HCT116 (cell line): ENCODE results near the gene DMAC2. TPM values are rescaled to one million over a fixed set of nuclear protein-coding genes. Genes with fewer than 3 reads are reported as not detected.

Experiments
- ATAC-seq: fragments of 200-7000 bp; cut with Tn5 transposase; 2 replicates; pipeline ENCODE4 v1.9.1; 2020; ENCODE audit warnings: mild to moderate bottlenecking, moderate library complexity
- BruUV-seq: library from RNA; stranded (reverse); fragments of 400-500 nt; replicated peaks from 2 replicates; lab custom pipeline; 2021; lab: Mats Ljungman, UMichigan
- CTCF ChIA-PET: fragments of 300-600 bp; sonication (Branson Sonifier 250); formaldehyde crosslinking; loops from one replicate; lab custom pipeline; 2021; ENCODE audit warnings: antibody characterized with exemption; lab: Charles Lee
- POLR2A ChIA-PET: fragments of 300-600, 350-600 bp; sonication (Branson Sonifier 250); formaldehyde crosslinking; loops from one replicate; lab custom pipeline; 2021; ENCODE audit warnings: antibody characterized with exemption; lab: Charles Lee
- RAD21 ChIA-PET, 2 experiments: fragments of 300-600 bp; sonication (Branson Sonifier 250); formaldehyde crosslinking; loops; one replicate each; lab custom pipeline; 2023; ENCODE audit warnings: low total read pairs in 2 of 2; ENCODE audit not compliant: uncharacterized antibody in 2 of 2, unreplicated experiment in 2 of 2, low non-redundant PET in 1 of 2; lab: Charles Lee
- DNase-seq: peaks from one replicate; pipeline ENCODE4 v3.0.0-alpha.2; 2010; ENCODE audit warnings: low read depth, low spot score
- H2AFZ ChIP-seq: fragments of 200-600 bp; shearing (Covaris generic), sonication (generic); 2 replicates; pipeline ENCODE4 v1.6.1; 2017; ENCODE audit warnings: low read depth, mixed run types, mixed read lengths, antibody characterized with exemption, low read length; ENCODE audit not compliant: poor library complexity, severe bottlenecking
- H3K27ac ChIP-seq: 2 replicates; pipeline ENCODE4 v1.5.1; 2012; ENCODE audit warnings: low read depth, low read length
- H3K27me3 ChIP-seq: fragments of 200-600 bp; sonication (generic); 2 replicates; pipeline ENCODE4 v1.6.1; 2016; ENCODE audit warnings: mixed run types, low read length, mixed read lengths; ENCODE audit not compliant: insufficient read depth
- H3K36me3 ChIP-seq, 2 experiments: fragments of 200-500 bp in 1 of 2; fragments of 200-600 bp in 1 of 2; sonication (Bioruptor generic) in 1 of 2; sonication (generic) in 1 of 2; 2 replicates each; pipeline versions ENCODE4 v1.5.1 to v1.6.1; 2014 to 2016; ENCODE audit warnings: low read length in 2 of 2, inconsistent platforms in 1 of 2, mixed read lengths in 1 of 2, mixed run types in 1 of 2; ENCODE audit not compliant: insufficient read depth in 2 of 2, control insufficient read depth in 1 of 2
- H3K4me1 ChIP-seq, 2 experiments: fragments of 200-600 bp in 1 of 2; sonication (generic) in 1 of 2; 2 replicates each; pipeline versions ENCODE4 v1.5.1 to v1.6.1; 2012 to 2017; ENCODE audit warnings: low read length in 2 of 2, inconsistent platforms in 1 of 2, mild to moderate bottlenecking in 1 of 2, mixed read lengths in 1 of 2, mixed run types in 1 of 2, moderate library complexity in 1 of 2; ENCODE audit not compliant: insufficient read depth in 2 of 2, control insufficient read depth in 1 of 2
- H3K4me2 ChIP-seq: fragments of 200-600 bp; sonication (generic); 2 replicates; pipeline ENCODE4 v1.6.1; 2017; ENCODE audit warnings: mixed run types, low read length, mixed read lengths
- H3K4me3 ChIP-seq, 2 experiments: fragments of 200-600 bp in 1 of 2; sonication (generic) in 1 of 2; replicated peaks in 1 of 2; 2 replicates each; pipeline ENCODE4 v1.5.1; 2011 to 2016; ENCODE audit warnings: low read length in 2 of 2, control low read depth in 1 of 2, low read depth in 1 of 2, mild to moderate bottlenecking in 1 of 2, mixed read lengths in 1 of 2, mixed run types in 1 of 2
- H3K79me2 ChIP-seq: fragments of 200-600 bp; sonication (generic); 2 replicates; pipeline ENCODE4 v1.6.1; 2017; ENCODE audit warnings: mild to moderate bottlenecking, mixed run types, low read length, moderate library complexity, mixed read lengths; ENCODE audit not compliant: insufficient read depth
- H3K9ac ChIP-seq: fragments of 200-600 bp; sonication (generic); 2 replicates; pipeline ENCODE4 v1.6.1; 2016; ENCODE audit warnings: low read length, mixed read lengths
- H3K9me2 ChIP-seq: fragments of 200-600 bp; sonication (generic), shearing (Covaris generic); 2 replicates; pipeline ENCODE4 v1.6.1; 2017; ENCODE audit warnings: mixed run types, mild to moderate bottlenecking, moderate library complexity; ENCODE audit not compliant: insufficient read depth
- H3K9me3 ChIP-seq, 2 experiments: fragments of 200-500 bp in 1 of 2; fragments of 200-600 bp in 1 of 2; sonication (Bioruptor generic) in 1 of 2; sonication (generic) in 1 of 2; 2 replicates each; pipeline ENCODE4 v1.6.1; 2014 to 2017; ENCODE audit warnings: low read length in 2 of 2, mixed read lengths in 2 of 2, inconsistent platforms in 1 of 2, low read depth in 1 of 2, mild to moderate bottlenecking in 1 of 2, mixed run types in 1 of 2, moderate library complexity in 1 of 2; ENCODE audit not compliant: control insufficient read depth in 1 of 2, insufficient read depth in 1 of 2
- H4K20me1 ChIP-seq: fragments of 200-600 bp; sonication (generic), shearing (Covaris generic); 2 replicates; pipeline ENCODE4 v1.6.1; 2017; ENCODE audit warnings: mixed run types, mild to moderate bottlenecking, moderate library complexity; ENCODE audit not compliant: insufficient read depth
- CBX3 ChIP-seq: IDR thresholded peaks from 2 replicates; pipeline ENCODE4 v1.6.1; 2012; ENCODE audit warnings: low read depth
- CEBPB ChIP-seq: IDR thresholded peaks from 2 replicates; pipeline ENCODE4 v1.6.1; 2012; ENCODE audit warnings: low read depth
- EGR1 ChIP-seq: IDR thresholded peaks from 2 replicates; pipeline ENCODE4 v1.6.1; 2012; ENCODE audit warnings: low read depth
- ELF1 ChIP-seq: IDR thresholded peaks from 2 replicates; pipeline ENCODE4 v1.6.1; 2012; ENCODE audit warnings: low read depth, borderline replicate concordance
- EZH2 ChIP-seq: fragments of 200-600 bp; sonication (generic); IDR thresholded peaks from 2 replicates; pipeline ENCODE4 v1.6.1; 2017; ENCODE audit warnings: antibody characterized with exemption, mixed run types
- EZH2phosphoT487 ChIP-seq: fragments of 200-600 bp; IDR thresholded peaks from 2 replicates; pipeline ENCODE4 v1.6.1; 2018; ENCODE audit warnings: antibody characterized with exemption, borderline replicate concordance
- FOSL1 ChIP-seq: IDR thresholded peaks from 2 replicates; pipeline ENCODE4 v1.6.1; 2012; ENCODE audit warnings: low read depth
- JUND ChIP-seq: IDR thresholded peaks from 2 replicates; pipeline ENCODE4 v1.6.1; 2012
- POLR2A ChIP-seq: IDR thresholded peaks from 2 replicates; pipeline ENCODE4 v1.7.0; 2011; ENCODE audit warnings: borderline replicate concordance; ENCODE audit not compliant: insufficient read depth, insufficient read length; ENCODE audit errors: extremely low read depth
- POLR2AphosphoS5 ChIP-seq: IDR thresholded peaks from 2 replicates; pipeline ENCODE4 v1.6.1; 2011; ENCODE audit warnings: mild to moderate bottlenecking, low read depth, low read length, moderate library complexity
- RAD21 ChIP-seq: IDR thresholded peaks from 2 replicates; pipeline ENCODE4 v1.6.1; 2012; ENCODE audit warnings: low read depth, mild to moderate bottlenecking
- SIN3A ChIP-seq: IDR thresholded peaks from 2 replicates; pipeline ENCODE4 v1.6.1; 2012; ENCODE audit warnings: low read depth
- SRF ChIP-seq: IDR thresholded peaks from 2 replicates; pipeline ENCODE4 v1.6.1; 2012; ENCODE audit warnings: low read depth
- TCF7L2 ChIP-seq: IDR thresholded peaks from 2 replicates; pipeline ENCODE4 v1.7.0; 2011; ENCODE audit warnings: borderline replicate concordance, inconsistent platforms; ENCODE audit not compliant: insufficient read depth, insufficient read length; ENCODE audit errors: extremely low read depth
- ZFX ChIP-seq: fragments of 450-650 bp; IDR thresholded peaks from 2 replicates; pipeline ENCODE4 v1.6.1; 2017
- intact Hi-C: fragments of 100-400 bp; cut with micrococcal nuclease; formaldehyde crosslinking; loops from 2 replicates; pipeline ENCODE4 v1.10.0; 2022
- total RNA-seq: library from RNA; stranded (reverse); gene quantifications from one replicate; pipeline ENCODE4 v1.2.1, GENCODE V29; 2021; ENCODE audit not compliant: unreplicated experiment

Gene DMAC2
- total RNA-seq, 1 experiment from 2014 or later = 65.6 TPM

DNA sequence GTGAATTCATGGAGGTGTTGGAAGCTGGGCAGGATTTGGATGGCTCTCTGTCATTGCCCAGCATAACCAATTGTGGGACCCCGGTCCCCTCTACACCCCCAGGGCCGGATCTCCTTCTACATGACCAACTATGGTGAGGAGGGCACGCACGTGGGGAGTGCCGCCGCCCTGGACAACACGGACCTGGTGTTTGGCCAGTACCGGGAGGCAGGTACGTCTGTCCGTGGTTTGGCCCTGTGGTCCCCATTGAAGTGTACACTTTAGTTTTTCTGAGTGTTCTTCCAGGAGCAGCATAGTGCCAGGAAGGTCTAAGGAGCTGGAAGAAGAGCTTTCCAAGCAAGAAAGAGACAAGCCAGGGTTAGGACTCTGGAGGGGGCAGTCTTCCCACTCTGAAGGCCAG lies 25.8 kb downstream of the DMAC2 start:
- no peaks in the 10 kb centered on the region for H3K9me3 ChIP-seq
- CTCF ChIA-PET = no interaction called here

DNA sequence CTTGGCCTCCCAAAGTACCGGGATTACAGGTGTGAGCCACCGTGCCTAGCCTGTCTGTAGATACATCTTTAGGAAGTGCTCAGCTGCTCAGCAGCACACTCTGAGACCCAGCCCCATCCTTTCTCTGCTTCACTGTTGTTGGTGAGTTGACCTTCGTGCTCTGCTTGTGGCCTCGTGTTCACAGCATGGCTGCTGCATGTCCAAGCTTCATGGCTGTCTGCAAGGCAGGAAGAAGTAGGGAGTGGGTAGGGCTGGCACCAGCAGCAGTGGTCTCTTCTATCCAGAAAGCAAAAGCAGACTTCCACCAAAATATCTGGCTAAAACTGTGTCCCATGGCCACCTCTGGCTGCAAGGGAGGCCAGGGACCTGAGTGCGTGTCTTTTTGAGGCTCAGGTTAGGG lies 26.8 kb downstream of the DMAC2 start:
- ATAC-seq = no peak

More for the DNA sequence above, 25.8 kb downstream of the DMAC2 start:
- H3K4me2 ChIP-seq = no peak overlapping the region
- H3K27ac ChIP-seq = no peak overlapping the region
- peaks cover 7 to 13% of the 10 kb centered on the region in 2 experiments; a peak in 3 of 4 replicates for H3K4me1 ChIP-seq
- peaks cover 0 to 3% of the 10 kb centered on the region in 2 experiments; a peak in 2 of 4 replicates for H3K36me3 ChIP-seq
- RAD21 ChIA-PET = no interaction called here
- BruUV-seq = no TSS peak
- H3K9me2 ChIP-seq = no peaks in the 10 kb centered on the region
- TF ChIP-seq EZH2 (no peak), EGR1 (no peak), RAD21 (no peak), EZH2phosphoT487 (no peak), ELF1 (no peak), JUND (no peak), SRF (no peak), SIN3A (no peak), ZFX (no peak), FOSL1 (no peak), CEBPB (no peak), TCF7L2 (no peak), POLR2A (no peak), POLR2AphosphoS5 (no peak), CBX3 (no peak)
- no peak overlapping the region for H3K4me3 ChIP-seq
- POLR2A ChIA-PET = no interaction called here
- H4K20me1 ChIP-seq = no peaks in the 10 kb centered on the region
- no peak overlapping the region for H2AFZ ChIP-seq
- no peak overlapping the region for H3K9ac ChIP-seq
- intact Hi-C loops = no loop called here
- ATAC-seq (no peak), DNase-seq (no peak)
- no peaks in the 10 kb centered on the region for H3K79me2 ChIP-seq
- H3K27me3 ChIP-seq = no peaks in the 10 kb centered on the region

More for the DNA sequence above, 26.8 kb downstream of the DMAC2 start:
- intact Hi-C loops = no loop called here
- DNase-seq = no peak
- Histone ChIP-seq H3K27me3 (no peaks in the 10 kb centered on the region), H3K36me3 (peaks cover 0 to 3% of the 10 kb centered on the region in 2 experiments; a peak in 1 of 4 replicates), H3K4me3 (no peak overlapping the region), H4K20me1 (no peaks in the 10 kb centered on the region), H3K9me3 (no peaks in the 10 kb centered on the region), H3K27ac (no peak overlapping the region), H3K4me1 (peaks cover 11 to 13% of the 10 kb centered on the region in 2 experiments; a peak in 3 of 4 replicates), H3K9me2 (no peaks in the 10 kb centered on the region), H3K9ac (no peak overlapping the region), H3K4me2 (no peak overlapping the region), H2AFZ (no peak overlapping the region), H3K79me2 (no peaks in the 10 kb centered on the region)
- POLR2A ChIA-PET = no interaction called here
- no TSS peak for BruUV-seq
- CTCF ChIA-PET = no interaction called here
- no peak for TF ChIP-seq EGR1
- TF ChIP-seq JUND = no peak
- no peak for TF ChIP-seq ELF1
- RAD21 ChIA-PET = no interaction called here
